HG03571 (cell line): ENCODE results near the gene EHBP1L1.

Experiments
- ATAC-seq: cut with Tn5 transposase; IDR thresholded peaks from one replicate; pipeline ENCODE4 v1.9.1; 2021; ENCODE audit not compliant: unreplicated experiment

The EHBP1L1 gene

DNA sequence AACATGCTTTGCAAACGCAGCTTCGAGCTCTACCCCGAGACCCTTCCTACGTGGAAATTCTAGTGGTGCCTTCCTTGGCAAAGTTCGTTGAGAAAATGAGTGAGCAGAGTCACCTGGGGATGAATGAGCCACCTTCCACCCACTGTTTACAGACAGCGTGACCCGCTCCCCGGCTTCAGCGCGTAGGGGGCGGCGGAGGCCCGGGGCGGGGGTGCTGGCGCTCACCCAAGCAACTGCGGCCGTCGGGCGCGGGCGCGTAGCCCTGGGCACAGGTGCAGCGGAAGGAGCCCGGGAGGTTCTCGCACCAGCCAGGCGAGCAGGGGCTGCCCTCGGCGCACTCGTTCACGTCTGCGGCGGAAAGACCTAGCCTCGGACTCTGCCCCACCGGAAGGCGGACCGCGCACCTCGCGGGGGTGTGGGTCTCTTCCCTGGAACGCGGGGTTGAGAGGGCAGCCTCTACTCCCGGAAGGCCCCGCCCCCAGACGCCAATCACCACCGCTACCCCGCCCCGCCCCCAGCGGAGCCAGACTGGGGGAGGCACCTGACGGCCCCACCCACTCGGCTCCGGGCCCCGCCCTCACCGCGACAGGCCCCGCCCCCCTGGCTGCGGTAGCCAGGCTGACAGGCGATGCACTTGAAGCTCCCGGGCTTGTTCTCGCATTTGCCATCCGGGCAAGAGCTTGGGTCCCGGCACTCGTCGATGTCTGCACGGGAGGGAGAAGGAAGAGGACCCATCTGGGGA, 29.5 kb upstream of the EHBP1L1 start:
- peak; percentile 53 for ATAC-seq

DNA sequence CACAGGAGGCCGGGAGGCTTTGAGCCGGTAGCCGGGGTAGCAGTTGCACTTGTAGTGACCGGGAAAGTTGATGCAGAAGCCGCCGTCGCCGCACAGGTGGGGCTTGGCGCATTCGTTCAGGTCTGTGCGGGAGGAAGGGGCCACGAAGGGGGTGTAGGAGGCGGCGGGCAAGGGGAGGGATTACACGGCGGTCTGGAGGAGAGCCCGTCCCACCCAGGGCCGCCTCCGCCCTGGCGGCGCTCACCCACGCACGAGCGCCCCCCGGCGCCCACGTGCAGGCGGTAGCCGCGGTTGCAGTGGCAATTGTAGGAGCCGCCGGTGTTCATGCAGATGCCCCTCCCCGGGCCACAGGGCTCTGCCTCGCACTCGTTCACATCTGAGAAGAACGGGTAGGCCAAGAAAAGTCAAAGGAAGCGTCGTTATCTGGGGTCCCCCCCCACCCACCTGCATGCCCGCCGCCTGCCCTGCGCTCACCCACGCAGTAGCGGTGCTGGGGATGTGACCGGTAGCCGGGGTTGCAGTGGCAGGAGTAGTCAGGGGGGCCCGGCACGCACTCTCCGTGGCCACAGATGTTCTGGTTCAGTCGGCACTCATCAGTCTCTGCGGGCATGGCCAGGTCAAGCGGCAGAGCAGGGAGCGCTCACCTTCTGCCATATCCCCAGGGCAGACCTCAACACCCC, 28.3 kb upstream of the EHBP1L1 start:
- ATAC-seq = no peak

- no peak for ATAC-seq
These were observed 27.5 kb upstream of the EHBP1L1 start for GRCh38 chr11:65548395-65548794.

- ATAC-seq = no peak
These were observed 26.8 kb upstream of the EHBP1L1 start for GRCh38 chr11:65549096-65549495.

DNA sequence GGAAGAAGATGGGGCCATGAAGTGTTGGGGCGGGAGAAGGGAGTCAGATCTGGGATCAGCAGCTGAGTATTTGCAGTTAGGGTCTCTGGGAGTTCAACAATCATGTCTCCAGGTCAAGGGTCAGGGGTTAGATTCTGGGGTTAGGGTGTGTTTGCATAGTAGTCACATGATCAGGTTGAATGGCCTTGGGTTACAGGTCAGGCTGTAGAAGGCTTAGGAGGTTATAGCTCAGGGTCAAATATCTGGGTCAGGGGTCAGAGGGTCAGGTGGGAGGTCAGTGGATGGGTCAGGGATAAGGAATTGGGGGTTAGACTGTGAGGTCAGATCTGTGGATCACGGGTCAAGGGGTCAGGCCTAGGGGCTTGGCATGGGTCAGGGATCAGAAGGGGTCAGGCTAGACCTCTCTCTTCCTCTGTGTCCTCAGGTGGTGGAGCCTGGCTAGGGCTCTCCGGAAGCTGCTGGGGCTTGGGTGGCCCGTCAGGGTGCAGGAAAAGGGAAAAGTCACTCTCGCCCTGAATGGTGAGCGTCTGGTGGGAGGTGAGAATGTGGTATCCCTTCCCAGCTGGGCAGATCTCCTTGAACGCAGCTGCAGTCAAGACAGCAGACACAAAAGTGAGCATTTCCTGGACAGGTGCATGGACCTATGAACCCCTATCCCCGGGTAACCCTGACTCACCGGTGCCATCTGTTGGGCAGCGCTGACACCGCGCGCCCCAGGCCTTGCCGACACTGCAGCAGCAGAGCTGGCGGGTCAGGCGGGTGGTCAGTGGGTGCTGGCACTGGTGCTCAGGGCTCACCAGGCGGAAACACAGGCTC, 24.1 kb upstream of the EHBP1L1 start:
- ATAC-seq = no peak

DNA sequence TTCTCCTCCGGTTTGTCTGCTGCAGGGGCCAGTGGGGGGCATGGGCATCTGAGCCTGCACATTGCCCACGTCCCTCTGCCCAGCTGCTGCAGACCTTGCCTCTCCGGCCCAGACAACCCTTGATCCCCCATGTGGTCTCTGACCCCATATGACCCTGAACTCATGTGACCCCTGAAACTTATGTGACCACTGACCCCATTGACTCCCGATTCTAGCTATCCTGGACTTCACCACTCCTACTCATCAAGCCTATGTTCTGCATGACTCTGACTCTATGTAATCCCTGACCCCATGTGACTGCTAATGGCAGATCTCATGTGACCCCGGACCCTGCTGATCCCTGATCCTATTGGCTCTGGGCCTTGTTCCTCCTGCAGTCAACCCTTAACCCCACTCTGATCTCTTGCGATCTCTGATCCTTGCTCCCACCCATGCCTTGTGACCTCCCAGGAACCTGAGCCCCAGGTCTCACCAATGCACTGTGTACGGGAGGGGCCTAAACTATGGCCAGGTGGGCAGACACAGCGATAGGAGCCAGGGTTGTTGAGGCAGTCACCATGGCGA, 23.4 kb upstream of the EHBP1L1 start:
- ATAC-seq = no peak

- ATAC-seq = no peak
These were observed 22.4 kb upstream of the EHBP1L1 start for GRCh38 chr11:65553301-65554001.

GRCh38 chr11:65554057-65554818, 21.6 kb upstream of the EHBP1L1 start:
- no peak for ATAC-seq

DNA sequence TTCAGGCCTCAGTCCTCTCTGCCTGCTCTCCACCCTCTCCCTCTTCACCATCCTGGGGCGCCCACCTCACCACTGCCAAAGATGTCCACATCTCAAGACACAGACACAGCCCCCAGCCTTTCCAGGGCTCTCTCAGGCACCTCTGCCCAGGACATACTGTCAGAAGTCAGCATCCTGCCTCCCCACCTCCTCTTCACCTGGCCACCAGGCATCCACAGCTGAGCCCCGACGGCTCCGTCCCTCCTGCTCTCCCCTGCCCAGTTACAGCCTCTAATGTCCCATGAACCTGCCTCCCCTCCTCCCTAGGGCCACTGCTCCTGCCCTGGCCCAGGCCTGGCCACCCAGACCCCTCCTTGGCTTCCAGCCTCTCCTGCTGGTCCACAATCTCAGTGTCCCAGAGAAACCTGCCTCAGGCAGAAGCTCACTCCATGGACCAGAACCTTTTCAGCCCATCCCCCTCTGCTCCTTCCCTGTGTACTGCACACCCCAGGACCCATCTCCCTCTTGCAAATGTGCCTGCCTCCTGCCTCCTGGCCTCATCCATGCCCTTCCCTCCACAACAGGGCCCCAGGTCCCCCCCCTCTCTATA, 20.9 kb upstream of the EHBP1L1 start:
- no peak for ATAC-seq

DNA sequence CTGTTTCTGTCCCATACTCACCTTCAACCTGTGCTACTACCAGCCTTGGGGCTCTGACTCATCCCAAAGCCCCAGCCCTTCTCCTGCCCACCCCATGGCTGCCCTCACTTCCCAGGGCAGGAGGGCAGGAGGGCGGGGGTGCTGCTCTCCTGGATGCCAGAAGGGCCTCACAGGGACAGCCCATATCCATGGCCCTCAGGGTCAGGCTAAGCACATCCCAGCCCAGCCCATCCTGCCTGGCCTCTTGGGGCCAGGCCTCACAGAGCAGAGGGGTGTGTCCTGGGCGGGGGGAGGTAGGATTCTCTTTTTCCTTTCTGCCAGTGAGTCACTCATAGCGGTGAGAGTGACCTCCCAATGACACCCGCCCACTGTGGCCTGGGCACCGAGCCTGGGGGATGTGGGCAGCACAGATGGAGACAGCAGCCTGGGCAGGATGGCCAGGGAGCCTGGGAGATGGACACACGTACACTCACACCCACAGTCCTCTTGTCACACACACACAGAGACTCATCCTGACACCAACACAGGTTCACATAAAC, 20.1 kb upstream of the EHBP1L1 start:
- ATAC-seq = no peak

DNA sequence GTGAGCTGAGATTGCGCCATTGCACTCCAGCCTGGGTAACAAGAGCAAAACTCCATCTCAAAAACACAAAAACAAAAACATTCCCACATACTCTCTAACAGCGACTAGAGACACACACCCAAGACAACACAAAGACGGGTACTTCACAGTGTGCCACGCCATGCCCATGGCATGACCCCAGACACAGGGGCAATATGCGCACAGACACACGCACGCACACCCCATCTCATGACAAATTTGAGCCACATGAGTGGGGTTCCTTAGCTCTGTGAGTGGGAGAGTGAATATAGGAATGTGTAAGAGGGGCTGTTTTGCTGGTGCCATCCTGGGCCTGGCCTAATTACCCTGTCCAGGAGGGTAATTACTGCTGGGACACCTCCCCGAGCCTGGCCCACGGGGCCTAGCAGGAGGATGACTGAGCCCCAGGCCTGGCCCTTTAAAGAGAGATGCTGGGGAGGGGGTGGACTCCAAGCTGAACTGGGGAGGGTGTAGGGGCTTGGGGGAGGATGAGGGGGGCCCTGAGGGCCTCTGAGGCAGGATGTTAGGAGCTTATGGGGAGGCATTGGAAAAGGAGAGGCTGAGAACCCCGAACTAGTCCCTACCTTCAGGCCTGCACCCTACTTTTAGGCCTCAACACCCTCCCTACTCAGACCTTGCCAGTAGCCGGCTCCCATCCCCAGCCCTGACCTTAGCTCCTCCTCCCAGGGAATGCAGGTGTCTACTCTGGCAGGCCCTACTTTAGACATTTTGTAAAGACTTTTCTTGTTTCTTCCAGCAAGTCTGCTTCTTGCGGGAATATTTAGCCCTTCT, 19.2 kb upstream of the EHBP1L1 start:
- ATAC-seq = no peak

GRCh38 chr11:65557280-65558001, 18.4 kb upstream of the EHBP1L1 start:
- ATAC-seq = no peak

DNA sequence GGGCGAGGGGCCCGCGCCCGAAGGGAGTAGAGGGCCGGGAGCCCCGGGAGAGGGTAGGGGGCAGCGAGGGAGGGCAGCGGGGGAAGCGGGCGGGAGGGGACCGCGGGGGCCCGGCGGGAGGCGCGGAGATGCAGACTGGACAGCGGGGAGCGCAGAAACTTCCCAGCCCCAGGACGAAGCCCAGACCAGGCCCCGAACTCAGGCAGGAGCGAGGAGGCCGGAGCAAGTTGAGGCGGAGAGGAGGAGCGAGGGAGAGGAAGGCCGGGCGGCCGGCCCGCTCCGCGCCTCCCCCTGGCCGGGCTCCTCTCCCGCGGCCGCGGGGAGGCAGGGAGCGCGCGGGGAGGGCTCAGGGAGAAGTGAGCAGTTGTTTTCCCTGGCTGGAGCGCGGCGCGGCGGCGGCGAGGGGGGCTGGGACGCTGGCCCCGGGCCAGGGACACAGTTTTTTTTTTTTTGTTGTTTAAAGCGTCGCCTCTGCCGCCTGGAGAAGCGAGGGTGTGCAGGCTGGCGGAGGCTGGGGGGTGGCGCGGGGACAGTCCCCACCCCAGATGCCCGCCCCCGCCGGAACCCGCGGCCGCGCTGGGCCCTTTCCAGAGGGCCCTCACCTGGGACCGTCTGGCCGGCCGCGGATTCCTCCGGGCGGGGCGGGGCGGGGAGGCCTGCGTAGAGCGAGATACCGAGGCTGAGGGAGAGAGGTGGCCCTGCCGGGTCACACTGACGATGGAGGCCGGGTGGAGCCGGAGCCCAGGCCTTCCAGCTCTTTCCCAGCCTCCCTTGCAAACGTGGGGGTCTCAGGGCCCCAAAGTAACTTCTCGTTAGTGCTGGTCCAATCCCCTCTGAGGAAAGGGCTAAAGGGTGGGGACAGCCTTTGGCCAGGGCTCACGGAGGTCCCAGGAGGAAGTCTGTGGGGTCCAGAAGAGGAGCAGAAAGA, 17.6 kb upstream of the EHBP1L1 start, which contains the start of gene LTBP3:
TSS of gene LTBP3 (minus strand) at position 358 of the 928 bp plus-strand sequence. CDS start 400 bp downstream, outside the sequence.
- no peak for ATAC-seq

DNA sequence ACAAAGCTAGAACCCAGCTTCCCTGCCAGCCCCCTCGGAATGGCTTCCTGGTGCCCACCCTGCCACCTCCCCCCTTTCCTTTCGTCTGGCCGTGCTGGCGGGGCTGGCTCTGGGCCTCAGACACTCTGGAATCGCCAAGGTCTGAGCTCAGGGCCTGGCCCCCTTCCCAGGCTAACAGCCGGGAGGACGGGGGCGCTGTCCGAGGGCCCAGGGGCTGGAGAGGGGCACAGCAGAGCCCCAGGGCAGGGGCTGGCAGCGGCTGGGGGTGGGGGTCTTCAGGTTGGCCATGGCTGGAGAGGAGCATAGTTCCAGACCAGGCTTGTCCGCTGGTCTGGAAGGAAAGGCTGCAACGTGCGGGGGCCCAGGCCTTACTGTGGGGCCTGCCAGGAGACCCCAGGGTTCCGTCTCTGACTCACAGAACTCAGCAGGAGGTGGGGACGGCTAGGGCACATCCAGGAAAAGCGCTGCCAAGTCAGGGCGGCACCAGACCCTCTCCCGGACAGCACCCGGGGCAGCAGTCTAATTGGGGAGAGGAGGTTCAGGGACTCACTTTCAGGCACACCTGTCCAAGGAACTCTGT, 16.8 kb upstream of the EHBP1L1 start:
- ATAC-seq = no peak

GRCh38 chr11:65559535-65559934, 16.3 kb upstream of the EHBP1L1 start:
- ATAC-seq = no peak

- no peak for ATAC-seq
These were observed 15.8 kb upstream of the EHBP1L1 start for GRCh38 chr11:65559951-65560537.
